H9 (cell line): Measurements from ENCODE around the gene LSM4. TPM values are rescaled to one million over a fixed set of nuclear protein-coding genes. Genes with fewer than 3 reads are reported as not detected.
A peak's percentile ranks its signal among the peaks of the same experiment; 100 is the strongest.

Source experiments
- DNase-seq: peaks from one replicate; pipeline ENCODE4 v3.0.0-alpha.2; 2017
- H2AFZ ChIP-seq: one replicate; pipeline ENCODE4 v1.6.1; 2013; ENCODE audit warnings: mild to moderate bottlenecking, low read length, control low read depth, moderate library complexity
- H2AK5ac ChIP-seq: 2 replicates; pipeline ENCODE4 v1.6.1; 2013; ENCODE audit warnings: low read length, control low read depth, mixed read lengths; ENCODE audit not compliant: insufficient read length
- H2BK120ac ChIP-seq: one replicate; pipeline ENCODE4 v1.6.1; 2013; ENCODE audit warnings: low read depth, mild to moderate bottlenecking, low read length, control low read depth, inconsistent platforms; ENCODE audit not compliant: poor library complexity, severe bottlenecking
- H2BK12ac ChIP-seq: 2 replicates; pipeline ENCODE4 v1.6.1; 2013; ENCODE audit warnings: low read length, control low read depth, mixed read lengths, low read depth; ENCODE audit not compliant: insufficient read length
- H2BK15ac ChIP-seq: 2 replicates; pipeline ENCODE4 v1.6.1; 2013; ENCODE audit warnings: low read depth, low read length, control low read depth
- H2BK20ac ChIP-seq: one replicate; pipeline ENCODE4 v1.6.1; 2013; ENCODE audit warnings: low read depth, mild to moderate bottlenecking, low read length, control low read depth, inconsistent platforms; ENCODE audit not compliant: poor library complexity, severe bottlenecking
- H2BK5ac ChIP-seq: 2 replicates; pipeline ENCODE4 v1.6.1; 2013; ENCODE audit warnings: low read length, control low read depth, mixed read lengths; ENCODE audit not compliant: insufficient read length
- H3K14ac ChIP-seq: 2 replicates; pipeline ENCODE4 v1.6.1; 2013; ENCODE audit warnings: low read length, control low read depth; ENCODE audit not compliant: insufficient read depth
- H3K18ac ChIP-seq: 2 replicates; pipeline ENCODE4 v1.6.1; 2013; ENCODE audit warnings: low read depth, mild to moderate bottlenecking, mixed read lengths, low read length, control low read depth; ENCODE audit not compliant: insufficient read length
- H3K23ac ChIP-seq: 2 replicates; pipeline ENCODE4 v1.6.1; 2013; ENCODE audit warnings: low read length, control low read depth, mixed read lengths, low read depth; ENCODE audit not compliant: insufficient read length
- H3K23me2 ChIP-seq: 2 replicates; pipeline ENCODE4 v1.6.1; 2013; ENCODE audit warnings: low read depth, mild to moderate bottlenecking, mixed read lengths, low read length, control low read depth; ENCODE audit not compliant: insufficient read length, poor library complexity, severe bottlenecking
- H3K27ac ChIP-seq: 2 replicates; pipeline ENCODE4 v1.5.1; 2013; ENCODE audit warnings: low read length, control low read depth, mixed read lengths, low read depth; ENCODE audit not compliant: insufficient read length
- H3K27me3 ChIP-seq: 2 replicates; pipeline ENCODE4 v1.6.1; 2013; ENCODE audit warnings: low read length, control low read depth, inconsistent platforms; ENCODE audit not compliant: insufficient read depth
- H3K4ac ChIP-seq: 2 replicates; pipeline ENCODE4 v1.6.1; 2013; ENCODE audit warnings: low read depth, mild to moderate bottlenecking, control low read depth, inconsistent platforms, low read length, moderate library complexity
- H3K4me1 ChIP-seq: 2 replicates; pipeline ENCODE4 v1.6.1; 2013; ENCODE audit warnings: low read length, control low read depth, inconsistent platforms; ENCODE audit not compliant: insufficient read depth
- H3K4me2 ChIP-seq: 2 replicates; pipeline ENCODE4 v1.6.1; 2013; ENCODE audit warnings: low read length, control low read depth, mixed read lengths; ENCODE audit not compliant: insufficient read length, insufficient read depth
- H3K56ac ChIP-seq: 2 replicates; pipeline ENCODE4 v1.6.1; 2013; ENCODE audit warnings: low read depth, mild to moderate bottlenecking, mixed read lengths, low read length, control low read depth; ENCODE audit not compliant: insufficient read length
- H3K79me1 ChIP-seq: 2 replicates; pipeline ENCODE4 v1.6.1; 2013; ENCODE audit warnings: low read depth, mild to moderate bottlenecking, moderate library complexity, low read length, control low read depth, inconsistent platforms; ENCODE audit not compliant: insufficient read depth, poor library complexity, severe bottlenecking
- H3K79me2 ChIP-seq: 2 replicates; pipeline ENCODE4 v1.6.1; 2013; ENCODE audit warnings: low read length, control low read depth, inconsistent platforms; ENCODE audit not compliant: insufficient read depth
- H3K9ac ChIP-seq: 2 replicates; pipeline ENCODE4 v1.6.1; 2013; ENCODE audit warnings: low read length, control low read depth, mixed read lengths; ENCODE audit not compliant: insufficient read length; ENCODE audit errors: extremely low read depth
- H3K9me3 ChIP-seq: one replicate; pipeline ENCODE4 v1.6.1; 2013; ENCODE audit warnings: low read depth, low read length, inconsistent platforms; ENCODE audit not compliant: control insufficient read depth
- H3T11ph ChIP-seq: one replicate; pipeline ENCODE4 v1.6.1; 2013; ENCODE audit warnings: mild to moderate bottlenecking, low read length, control low read depth, inconsistent platforms
- H4K20me1 ChIP-seq: one replicate; pipeline ENCODE4 v1.6.1; 2013; ENCODE audit not compliant: control insufficient read depth, insufficient read length, insufficient read depth
- H4K5ac ChIP-seq: 2 replicates; pipeline ENCODE4 v1.6.1; 2013; ENCODE audit warnings: low read depth, mild to moderate bottlenecking, mixed read lengths, low read length, control low read depth; ENCODE audit not compliant: insufficient read length
- H4K8ac ChIP-seq: replicated peaks from 2 replicates; pipeline ENCODE4 v1.6.1; 2013; ENCODE audit warnings: low read length, control low read depth, mixed read lengths, low read depth; ENCODE audit not compliant: insufficient read length
- H4K91ac ChIP-seq: 2 replicates; pipeline ENCODE4 v1.6.1; 2013; ENCODE audit warnings: low read depth, mild to moderate bottlenecking, moderate library complexity, mixed read lengths, low read length, control low read depth; ENCODE audit not compliant: insufficient read length
- H3K27ac Mint-ChIP-seq, 3 experiments: 2 replicates in 2 of 3; 3 replicates in 1 of 3; pipeline ENCODE4 v1.8.0; 2020 to 2021; ENCODE audit warnings: mixed read lengths in 3 of 3, mild to moderate bottlenecking in 1 of 3, moderate library complexity in 1 of 3
- H3K27me3 Mint-ChIP-seq: 2 replicates; pipeline ENCODE4 v1.8.0; 2021; ENCODE audit warnings: low read depth, mild to moderate bottlenecking, moderate library complexity, mixed read lengths
- H3K36me3 Mint-ChIP-seq, 3 experiments: 2 replicates in 2 of 3; 3 replicates in 1 of 3; pipeline ENCODE4 v1.8.0; 2020 to 2021; ENCODE audit warnings: low read depth in 3 of 3, mixed read lengths in 3 of 3; ENCODE audit not compliant: insufficient read depth in 1 of 3
- H3K4me1 Mint-ChIP-seq, 2 experiments: 2 replicates each; pipeline ENCODE4 v1.8.0; 2020; ENCODE audit warnings: mixed read lengths in 2 of 2
- H3K4me3 Mint-ChIP-seq, 2 experiments: 2 replicates in 1 of 2; 3 replicates in 1 of 2; pipeline ENCODE4 v1.8.0; 2020 to 2021; ENCODE audit warnings: mild to moderate bottlenecking in 2 of 2, mixed read lengths in 2 of 2, moderate library complexity in 1 of 2
- H3K9me3 Mint-ChIP-seq, 2 experiments: 2 replicates in 1 of 2; 3 replicates in 1 of 2; pipeline ENCODE4 v1.8.0; 2020; ENCODE audit warnings: mild to moderate bottlenecking in 2 of 2, mixed read lengths in 2 of 2, moderate library complexity in 1 of 2
- CTCF ChIP-seq: fragments of 200-600 bp; sonication (generic); conservative IDR thresholded peaks from 3 replicates; pipeline ENCODE4 v1.8.0; 2021; ENCODE audit warnings: antibody characterized with exemption, mild to moderate bottlenecking
- WGBS: extraction: QIAGEN DNeasy Blood & Tissue Kit; methylation state at CpG from one replicate; pipeline ENCODE4 v1.1.7; 2013; ENCODE audit warnings: missing lambda C conversion rate, low lambda C conversion rate, mixed read lengths; ENCODE audit not compliant: insufficient read length; ENCODE audit errors: extremely low coverage; 5-methylcytosine and 5-hydroxymethylcytosine counted together
- total RNA-seq: library from RNA; stranded (reverse); gene quantifications from 2 replicates; pipeline ENCODE4 v1.2.1, GENCODE V29; 2021

Gene LSM4
- total RNA-seq, 1 experiment from 2014 or later, result 342 TPM

GRCh38 chr19:18286973-18287635 lies 35.8 kb downstream of the LSM4 start:
- no peaks in the 10 kb centered on the region; a peak in 1 of 5 replicates for H3K9me3 Mint-ChIP-seq
- TF ChIP-seq CTCF, result no peak
- Histone ChIP-seq H2AFZ (no peak overlapping the region), H2BK120ac (no peak overlapping the region), H3T11ph (no peak overlapping the region), H3K18ac (no peak overlapping the region), H3K23ac (no peak overlapping the region), H3K4ac (no peak overlapping the region), H2BK5ac (no peak overlapping the region), H2BK12ac (no peak overlapping the region), H2BK20ac (no peak overlapping the region), H2BK15ac (no peak overlapping the region), H3K79me2 (no peaks in the 10 kb centered on the region), H3K27me3 (no peaks in the 10 kb centered on the region), H3K4me2 (peak overlapping the region; percentile 47), H4K20me1 (no peaks in the 10 kb centered on the region), H3K79me1 (no peaks in the 10 kb centered on the region), H3K4me1 (peaks cover 2% of the 10 kb centered on the region; the same call in 1 of the 2 replicates), H3K56ac (no peak overlapping the region), H3K27ac (no peak overlapping the region), H3K9me3 (no peaks in the 10 kb centered on the region), H3K14ac (0 out of 2 replicates have a peak overlapping the region, but pooled peaks have one; percentile 12), H4K5ac (no peak overlapping the region), H3K9ac (no peak overlapping the region), H4K91ac (no peak overlapping the region), H2AK5ac (no peak overlapping the region), H3K23me2 (peaks cover 16% of the 10 kb centered on the region), H4K8ac (no peak overlapping the region)
- peaks cover 8% of the 10 kb centered on the region for H3K27me3 Mint-ChIP-seq
- no peaks in the 10 kb centered on the region; a peak in 1 of 7 replicates for H3K36me3 Mint-ChIP-seq
- WGBS, result no CpG with 5 or more reads among the region's 21 CpGs
- H3K4me3 Mint-ChIP-seq, result peak overlapping the region; percentile 37 to 72
- peak overlapping the region; percentile 55 to 75 (median 64); a peak in 5 of 7 replicates for H3K27ac Mint-ChIP-seq
- peak; percentile 59 for DNase-seq
- peaks cover 43 to 49% of the 10 kb centered on the region in 2 experiments for H3K4me1 Mint-ChIP-seq
